IPS-18a (cell line): ENCODE data around the gene STUB1.
A peak's percentile ranks its signal among the peaks of the same experiment; 100 is the strongest.

ENCODE experiments used
- H3K27ac ChIP-seq: one replicate; pipeline ENCODE4 v1.5.1; 2013; ENCODE audit warnings: low read length
- H3K27me3 ChIP-seq: one replicate; pipeline ENCODE4 v1.6.1; 2013; ENCODE audit warnings: mild to moderate bottlenecking, low read length; ENCODE audit not compliant: control insufficient read depth, insufficient read depth
- H3K36me3 ChIP-seq: one replicate; pipeline ENCODE4 v1.6.1; 2013; ENCODE audit warnings: low read depth, low read length; ENCODE audit not compliant: control insufficient read depth
- H3K4me1 ChIP-seq: one replicate; pipeline ENCODE4 v1.6.1; 2013; ENCODE audit warnings: low read depth, low read length; ENCODE audit not compliant: control insufficient read depth
- H3K4me3 ChIP-seq: one replicate; pipeline ENCODE4 v1.5.1; 2013; ENCODE audit warnings: low read length
- H3K9ac ChIP-seq: one replicate; pipeline ENCODE4 v1.6.1; 2013; ENCODE audit warnings: mild to moderate bottlenecking, low read length, moderate library complexity
- H3K9me3 ChIP-seq: one replicate; pipeline ENCODE4 v1.6.1; 2013; ENCODE audit warnings: low read depth, low read length; ENCODE audit not compliant: control insufficient read depth

Gene STUB1

DNA sequence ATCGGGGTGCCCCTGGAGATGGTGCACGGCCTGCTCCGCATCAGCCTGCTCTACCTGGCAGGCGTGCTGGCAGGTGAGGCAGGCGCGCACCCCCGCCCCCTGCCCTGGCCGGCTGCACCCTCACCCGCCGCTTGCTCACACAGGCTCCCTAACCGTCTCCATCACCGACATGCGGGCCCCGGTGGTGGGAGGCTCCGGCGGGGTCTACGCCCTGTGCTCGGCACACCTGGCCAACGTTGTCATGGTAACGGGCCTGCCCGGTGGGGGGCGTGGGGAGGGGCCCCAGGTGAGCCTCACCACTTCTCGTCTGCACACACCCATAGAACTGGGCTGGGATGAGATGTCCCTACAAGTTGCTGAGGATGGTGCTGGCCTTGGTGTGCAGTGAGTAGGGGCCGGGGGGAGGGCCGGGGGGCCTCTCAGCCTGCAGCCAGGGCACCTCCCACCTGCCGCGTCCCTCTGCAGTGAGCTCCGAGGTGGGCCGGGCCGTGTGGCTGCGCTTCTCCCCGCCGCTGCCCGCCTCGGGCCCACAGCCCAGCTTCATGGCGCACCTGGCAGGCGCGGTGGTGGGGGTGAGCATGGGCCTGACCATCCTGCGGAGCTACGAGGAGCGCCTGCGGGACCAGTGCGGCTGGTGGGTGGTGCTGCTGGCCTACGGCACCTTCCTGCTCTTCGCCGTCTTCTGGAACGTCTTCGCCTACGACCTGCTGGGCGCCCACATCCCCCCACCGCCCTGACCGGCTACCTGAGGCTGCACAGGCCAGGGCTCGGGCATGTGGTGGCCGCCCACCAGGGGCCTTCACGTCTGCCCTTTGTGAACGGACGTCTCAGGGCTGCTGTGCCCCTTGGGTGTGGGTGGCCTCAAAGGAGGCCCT, 2.7 kb upstream of the STUB1 start:
- H3K4me3 ChIP-seq, result no peak overlapping the region
- H3K36me3 ChIP-seq, result peaks cover 27% of the 10 kb centered on the region
- H3K27me3 ChIP-seq, result no peaks in the 10 kb centered on the region
- no peaks in the 10 kb centered on the region for H3K9me3 ChIP-seq
- no peak overlapping the region for H3K9ac ChIP-seq
- peaks cover 9% of the 10 kb centered on the region for H3K4me1 ChIP-seq
- no peak overlapping the region for H3K27ac ChIP-seq

DNA sequence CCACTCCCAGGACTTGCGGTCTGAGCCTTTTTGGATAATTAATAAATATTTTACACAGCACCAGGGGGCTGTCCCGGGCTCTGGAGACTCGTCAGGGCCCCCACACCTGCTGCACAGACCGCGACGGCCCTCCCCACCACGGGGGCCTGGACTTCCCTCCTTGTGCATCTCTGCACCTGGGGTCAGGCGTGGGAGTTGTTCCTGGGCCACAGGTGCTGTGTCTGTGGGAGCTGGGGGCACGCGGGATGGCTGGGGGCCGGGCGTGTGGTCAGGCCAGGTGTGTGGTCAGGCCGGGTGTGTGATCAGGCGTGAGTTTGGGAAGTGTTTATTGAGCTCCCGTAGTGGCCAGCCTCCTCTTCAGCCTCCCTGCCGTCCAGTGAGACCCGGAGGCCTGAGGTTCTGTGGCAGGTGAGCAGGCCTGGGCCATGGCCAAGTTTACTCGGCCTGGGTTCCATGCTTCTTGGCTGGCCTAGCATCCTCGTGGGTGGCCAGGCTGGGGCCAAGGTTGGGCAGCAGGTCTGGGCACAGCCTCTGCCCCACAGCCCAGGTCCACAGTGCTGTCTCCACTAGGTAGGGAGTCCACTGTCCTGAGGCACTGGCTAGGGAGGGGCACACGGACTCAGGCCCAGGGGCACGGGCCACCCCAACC, 1.9 kb upstream of the STUB1 start:
- Histone ChIP-seq H3K9me3 (no peaks in the 10 kb centered on the region), H3K4me3 (no peak overlapping the region), H3K9ac (no peak overlapping the region), H3K36me3 (peaks cover 21% of the 10 kb centered on the region), H3K27ac (no peak overlapping the region), H3K4me1 (peaks cover 9% of the 10 kb centered on the region), H3K27me3 (no peaks in the 10 kb centered on the region)

DNA sequence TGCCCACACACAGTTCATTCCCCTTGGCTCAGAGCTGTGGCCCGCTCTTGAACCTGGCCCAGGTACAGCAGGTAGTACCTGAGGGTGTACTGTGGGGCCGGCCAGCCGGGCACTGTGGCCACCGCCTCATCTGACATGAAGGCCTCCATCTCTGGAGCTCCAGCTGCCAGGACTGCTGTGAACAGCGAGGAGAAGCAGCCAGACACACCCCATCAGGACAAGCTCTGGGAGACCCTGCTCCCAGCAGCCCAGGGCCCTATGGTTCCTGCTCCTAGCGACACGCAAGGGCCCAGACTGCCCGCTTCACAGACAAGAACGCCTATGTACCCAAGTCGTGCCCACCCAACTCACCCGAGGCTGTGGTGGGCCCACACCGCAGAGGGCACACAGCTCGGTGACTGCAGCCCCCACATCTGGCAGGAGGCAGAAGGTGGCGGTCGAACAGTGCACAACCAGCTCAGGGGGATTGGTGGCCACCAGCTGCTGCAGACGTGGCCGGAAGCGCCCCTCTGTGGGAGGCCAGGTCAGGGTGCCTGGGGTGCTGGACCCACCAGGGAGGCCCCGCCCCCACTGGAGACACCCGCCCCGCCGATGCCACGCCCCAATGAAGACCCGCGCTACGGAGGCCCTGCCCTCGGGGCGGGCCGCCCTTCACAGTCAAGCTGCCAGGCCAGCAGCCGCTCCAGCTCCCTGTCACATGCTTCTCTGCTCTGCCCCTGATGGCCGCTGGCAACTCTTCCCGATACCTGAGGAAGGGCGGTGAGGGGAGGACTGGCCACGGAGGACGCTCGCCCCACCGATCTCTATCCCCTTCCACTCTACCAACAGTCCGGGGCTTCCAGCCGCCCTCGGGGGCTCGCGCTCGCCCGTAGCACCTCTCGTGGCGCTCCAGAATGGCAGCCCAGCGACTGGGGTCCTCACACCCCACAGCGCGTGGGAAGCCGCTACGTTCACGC, 1.1 kb upstream of the STUB1 start:
- no peaks in the 10 kb centered on the region for H3K9me3 ChIP-seq
- H3K9ac ChIP-seq, result no peak overlapping the region
- no peaks in the 10 kb centered on the region for H3K27me3 ChIP-seq
- peaks cover 15% of the 10 kb centered on the region for H3K36me3 ChIP-seq
- H3K27ac ChIP-seq, result no peak overlapping the region
- peaks cover 9% of the 10 kb centered on the region for H3K4me1 ChIP-seq
- H3K4me3 ChIP-seq, result peak overlapping the region; percentile 48

DNA sequence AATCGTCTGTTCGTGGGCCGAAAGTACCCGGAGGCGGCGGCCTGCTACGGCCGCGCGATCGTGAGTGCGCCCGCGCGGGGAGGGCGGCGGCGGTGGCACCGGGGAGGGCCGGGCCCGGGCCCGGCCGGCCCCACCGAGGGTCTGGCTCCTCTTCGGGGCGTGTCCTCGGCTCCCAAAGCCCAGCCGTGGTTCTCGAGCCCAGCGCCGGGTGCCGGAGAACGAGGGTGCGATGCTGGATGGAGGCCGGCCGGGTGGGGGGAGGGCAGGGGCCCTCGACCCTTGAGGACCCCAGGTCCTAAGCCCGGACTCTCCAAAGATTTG, 375 bp downstream of the STUB1 start:
- peaks cover 15% of the 10 kb centered on the region for H3K36me3 ChIP-seq
- peaks cover 6% of the 10 kb centered on the region for H3K4me1 ChIP-seq
- H3K27ac ChIP-seq, result no peak overlapping the region

DNA sequence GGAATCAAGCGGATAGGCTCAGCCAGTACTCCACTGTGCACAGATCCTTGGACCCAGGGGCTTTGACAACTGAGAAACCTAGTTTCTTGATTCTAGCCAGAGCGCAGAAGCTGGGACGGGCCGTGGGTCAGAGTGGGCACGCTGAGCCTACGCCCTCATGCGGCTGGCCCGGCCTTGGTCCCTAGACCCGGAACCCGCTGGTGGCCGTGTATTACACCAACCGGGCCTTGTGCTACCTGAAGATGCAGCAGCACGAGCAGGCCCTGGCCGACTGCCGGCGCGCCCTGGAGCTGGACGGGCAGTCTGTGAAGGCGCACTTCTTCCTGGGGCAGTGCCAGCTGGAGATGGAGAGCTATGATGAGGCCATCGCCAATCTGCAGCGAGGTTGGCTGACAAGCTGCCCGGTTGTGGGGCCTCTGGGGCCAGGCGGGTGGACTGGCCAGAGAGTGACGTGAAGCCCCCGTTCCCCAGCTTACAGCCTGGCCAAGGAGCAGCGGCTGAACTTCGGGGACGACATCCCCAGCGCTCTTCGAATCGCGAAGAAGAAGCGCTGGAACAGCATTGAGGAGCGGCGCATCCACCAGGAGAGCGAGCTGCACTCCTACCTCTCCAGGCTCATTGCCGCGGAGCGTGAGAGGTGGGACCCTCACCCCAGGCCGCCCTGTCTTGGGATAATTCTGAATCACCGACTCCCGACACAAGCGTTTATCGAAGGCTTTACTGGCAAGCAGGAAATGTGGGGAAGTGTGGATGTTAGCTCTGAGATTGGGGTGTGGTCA, 946 bp downstream of the STUB1 start:
- Histone ChIP-seq H3K27ac (no peak overlapping the region), H3K4me3 (peak overlapping the region; percentile 86), H3K9ac (peak overlapping the region; percentile 54), H3K27me3 (no peaks in the 10 kb centered on the region), H3K9me3 (no peaks in the 10 kb centered on the region), H3K36me3 (peaks cover 15% of the 10 kb centered on the region), H3K4me1 (peaks cover 6% of the 10 kb centered on the region)

More for the DNA sequence above, 375 bp downstream of the STUB1 start:
- peak overlapping the region; percentile 54 for H3K9ac ChIP-seq
- H3K4me3 ChIP-seq, result peak overlapping the region; percentile 86
- H3K27me3 ChIP-seq, result no peaks in the 10 kb centered on the region
- H3K9me3 ChIP-seq, result no peaks in the 10 kb centered on the region

DNA sequence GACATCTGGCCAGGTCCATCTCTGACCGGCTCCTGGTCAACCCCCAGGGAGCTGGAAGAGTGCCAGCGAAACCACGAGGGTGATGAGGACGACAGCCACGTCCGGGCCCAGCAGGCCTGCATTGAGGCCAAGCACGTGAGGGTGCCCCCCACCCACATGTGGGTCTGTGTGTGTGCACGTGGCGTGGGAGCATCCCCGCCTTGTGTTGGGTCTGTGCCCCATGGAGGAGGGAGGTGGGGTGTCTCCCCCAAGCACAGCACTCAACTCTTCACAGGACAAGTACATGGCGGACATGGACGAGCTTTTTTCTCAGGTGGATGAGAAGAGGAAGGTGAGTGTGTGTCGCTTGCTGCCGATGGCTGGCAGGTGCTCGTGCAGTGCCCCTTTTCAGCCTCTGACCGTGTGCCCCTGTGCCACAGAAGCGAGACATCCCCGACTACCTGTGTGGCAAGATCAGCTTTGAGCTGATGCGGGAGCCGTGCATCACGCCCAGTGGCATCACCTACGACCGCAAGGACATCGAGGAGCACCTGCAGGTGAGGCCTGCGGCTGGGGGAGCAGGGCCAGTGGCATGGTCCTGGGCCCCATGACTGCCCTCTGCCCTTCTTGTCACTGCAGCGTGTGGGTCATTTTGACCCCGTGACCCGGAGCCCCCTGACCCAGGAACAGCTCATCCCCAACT, 1.7 kb downstream of the STUB1 start:
- Histone ChIP-seq H3K27ac (no peak overlapping the region), H3K36me3 (peaks cover 15% of the 10 kb centered on the region), H3K9me3 (no peaks in the 10 kb centered on the region), H3K4me3 (no peak overlapping the region), H3K4me1 (peaks cover 6% of the 10 kb centered on the region), H3K9ac (no peak overlapping the region), H3K27me3 (no peaks in the 10 kb centered on the region)

DNA sequence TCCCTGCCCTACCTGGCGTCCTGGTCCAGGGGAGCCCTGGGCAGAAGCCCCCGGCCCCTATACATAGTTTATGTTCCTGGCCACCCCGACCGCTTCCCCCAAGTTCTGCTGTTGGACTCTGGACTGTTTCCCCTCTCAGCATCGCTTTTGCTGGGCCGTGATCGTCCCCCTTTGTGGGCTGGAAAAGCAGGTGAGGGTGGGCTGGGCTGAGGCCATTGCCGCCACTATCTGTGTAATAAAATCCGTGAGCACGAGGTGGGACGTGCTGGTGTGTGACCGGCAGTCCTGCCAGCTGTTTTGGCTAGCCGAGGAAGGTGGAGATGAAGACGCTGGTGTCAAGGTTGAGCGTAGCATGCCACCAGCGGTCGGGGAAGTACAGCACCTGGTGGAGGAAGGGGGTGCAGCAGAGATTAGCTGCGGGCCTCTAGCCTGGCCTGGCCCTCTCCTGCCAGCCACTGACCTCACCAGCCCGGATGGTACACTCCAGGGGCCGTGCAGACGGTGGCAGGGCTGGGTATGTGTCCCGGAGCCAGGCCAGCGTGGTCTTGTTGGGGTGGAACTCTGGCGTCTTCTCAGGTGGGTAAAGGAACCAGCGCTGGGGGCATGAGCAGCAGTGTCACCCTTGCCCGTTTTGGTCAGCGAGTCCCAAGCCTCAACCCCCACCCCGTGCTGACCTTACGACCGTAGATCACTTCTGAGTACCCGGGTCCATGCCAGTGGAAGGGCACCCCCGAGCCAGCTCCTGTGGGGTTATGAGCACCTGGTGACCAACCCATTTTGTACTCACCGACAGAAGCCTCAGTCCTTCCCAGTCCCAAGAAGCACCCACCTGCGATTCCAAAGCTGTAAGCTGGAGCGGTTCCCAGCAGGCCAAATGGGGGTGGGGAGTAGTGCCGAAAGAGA, 2.5 kb downstream of the STUB1 start:
- H3K9ac ChIP-seq, result peak overlapping the region; percentile 68
- no peak overlapping the region for H3K27ac ChIP-seq
- peak overlapping the region; percentile 72 for H3K4me3 ChIP-seq
- no peaks in the 10 kb centered on the region for H3K27me3 ChIP-seq
- H3K4me1 ChIP-seq, result peaks cover 6% of the 10 kb centered on the region
- no peaks in the 10 kb centered on the region for H3K9me3 ChIP-seq
- peaks cover 15% of the 10 kb centered on the region for H3K36me3 ChIP-seq

DNA sequence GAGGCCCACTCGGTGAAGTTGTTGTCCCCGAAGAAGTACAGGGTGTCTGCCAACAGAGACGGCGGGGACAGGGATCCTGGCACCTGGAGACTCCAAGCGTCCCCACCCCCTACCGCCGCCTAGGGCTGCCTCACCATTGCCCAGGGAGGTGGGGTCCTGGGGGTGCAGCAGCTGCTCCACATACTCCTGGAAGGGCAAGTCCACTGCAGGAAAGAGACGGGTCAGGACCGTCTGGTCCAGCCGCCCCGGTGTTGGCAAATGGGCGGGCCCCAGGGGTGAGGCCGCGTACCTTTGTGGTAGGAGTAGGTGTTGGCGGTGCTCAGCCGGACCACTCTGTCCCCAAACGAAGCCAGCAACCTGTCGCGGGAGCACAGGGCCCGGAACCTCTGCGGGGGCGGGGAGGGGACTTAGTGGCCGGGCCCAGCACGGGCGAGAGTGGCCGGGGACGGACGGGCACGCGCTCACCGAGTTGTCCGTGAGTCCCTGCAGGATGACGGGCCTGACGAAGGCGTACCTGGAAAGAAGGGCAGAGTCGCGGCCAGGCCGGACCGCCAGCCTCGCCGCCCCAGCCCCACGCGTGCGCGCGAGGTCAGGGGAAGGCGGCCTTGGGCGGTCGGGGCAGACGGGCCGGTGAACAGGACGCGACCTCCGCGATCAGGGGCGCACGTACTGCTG, 3.3 kb downstream of the STUB1 start:
- peaks cover 6% of the 10 kb centered on the region for H3K4me1 ChIP-seq
- peak overlapping the region; percentile 72 for H3K4me3 ChIP-seq
- H3K27me3 ChIP-seq, result no peaks in the 10 kb centered on the region
- no peaks in the 10 kb centered on the region for H3K9me3 ChIP-seq
- H3K9ac ChIP-seq, result peak overlapping the region; percentile 68
- peaks cover 15% of the 10 kb centered on the region for H3K36me3 ChIP-seq
- H3K27ac ChIP-seq, result no peak overlapping the region

DNA sequence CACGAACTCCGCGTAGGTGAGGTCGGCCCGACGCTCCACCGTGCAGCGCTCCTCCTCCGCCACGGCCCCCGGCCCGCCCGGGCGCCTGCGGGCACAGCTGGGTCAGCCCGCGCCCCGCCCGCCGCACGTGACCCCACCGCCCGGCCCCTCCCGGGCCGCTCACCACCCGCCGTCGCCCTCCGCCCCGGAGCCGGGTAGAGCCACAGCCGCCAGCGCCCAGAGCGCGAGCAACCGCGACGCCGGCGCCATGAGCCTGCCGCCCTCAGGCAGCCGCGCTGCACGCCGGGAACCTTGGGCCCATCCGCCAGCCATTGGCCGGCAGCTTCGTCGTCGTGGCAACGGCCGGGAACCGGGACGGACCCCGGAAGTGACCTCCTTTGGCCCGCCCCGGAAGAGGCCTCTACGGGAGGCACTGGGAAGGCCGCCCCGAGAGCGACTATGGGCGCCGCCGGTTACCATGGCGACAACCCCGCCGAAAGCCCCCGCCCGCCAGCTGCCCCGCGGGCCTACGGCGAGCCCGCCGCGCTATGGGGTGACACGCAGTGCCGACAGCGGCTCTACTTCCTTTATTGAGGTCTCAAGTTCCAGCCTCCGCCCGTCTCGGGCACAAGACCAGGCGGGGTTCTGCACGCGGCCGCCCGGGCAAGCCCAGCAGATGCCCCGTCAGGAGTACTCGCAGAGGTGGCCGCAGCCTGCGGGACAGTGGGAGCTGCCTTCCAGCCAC, 4.0 kb downstream of the STUB1 start, which contains the start of gene JMJD8:
JMJD8 (minus strand) TSS at position 264 of the 724 bp plus-strand sequence; CDS start at position 249, 15 bp downstream.
- Histone ChIP-seq H3K9ac (peak within 1 kb of the TSS; percentile 68), H3K27ac (no peak within 1 kb of the TSS), H3K27me3 (no peaks in the 10 kb centered on the region), H3K4me3 (peak within 1 kb of the TSS; percentile 72), H3K36me3 (peaks cover 15% of the 10 kb centered on the region), H3K4me1 (peaks cover 6% of the 10 kb centered on the region), H3K9me3 (no peaks in the 10 kb centered on the region)
